ENCODE results near the gene TULP4. TPM values are rescaled to one million over a fixed set of nuclear protein-coding genes. Genes with fewer than 3 reads are reported as not detected.

The TULP4 gene
- total RNA-seq, 2 donors from 2014 or later, result 140 to 199 TPM

DNA sequence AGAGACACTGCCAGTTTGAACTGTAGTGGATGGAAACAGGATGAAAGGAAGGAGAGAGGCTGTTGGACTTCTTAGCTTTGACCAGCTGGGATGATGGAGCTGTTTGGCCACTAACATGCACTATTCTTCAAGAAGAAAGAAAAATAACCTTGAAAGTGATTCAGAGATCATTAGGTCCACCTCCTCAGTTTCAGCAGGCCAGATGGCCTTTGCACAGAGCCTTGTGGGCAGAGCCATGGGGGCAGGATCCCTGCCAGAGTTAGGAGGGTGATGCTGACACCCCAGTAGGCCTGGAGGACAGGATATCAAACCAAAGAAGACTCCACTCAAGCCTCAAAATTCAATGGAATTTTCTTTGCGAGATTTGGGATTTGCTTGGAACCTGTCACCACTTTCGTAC is 173.2 kb downstream of the TULP4 start:
- Histone ChIP-seq H3K27ac (no peak overlapping the region), H3K4me1 (no peaks in the 10 kb centered on the region), H3K27me3 (no peaks in the 10 kb centered on the region), H3K9me3 (no peaks in the 10 kb centered on the region), H3K36me3 (peaks cover 13% of the 10 kb centered on the region), H3K4me3 (no peak overlapping the region)
- DNase-seq (ENCODE audit: low spot score), result no peak
- no peak for TF ChIP-seq CTCF (IDR thresholded peaks at IDR 0.05)

GRCh38 chr6:158487495-158487894 is 175.2 kb downstream of the TULP4 start:
- Histone ChIP-seq H3K9me3 (no peaks in the 10 kb centered on the region), H3K4me3 (no peak overlapping the region), H3K36me3 (no peaks in the 10 kb centered on the region), H3K27me3 (no peaks in the 10 kb centered on the region), H3K27ac (no peak overlapping the region), H3K4me1 (no peaks in the 10 kb centered on the region)
- no peak for DNase-seq (ENCODE audit: low spot score)
- no peak for TF ChIP-seq CTCF (IDR thresholded peaks at IDR 0.05)

DNA sequence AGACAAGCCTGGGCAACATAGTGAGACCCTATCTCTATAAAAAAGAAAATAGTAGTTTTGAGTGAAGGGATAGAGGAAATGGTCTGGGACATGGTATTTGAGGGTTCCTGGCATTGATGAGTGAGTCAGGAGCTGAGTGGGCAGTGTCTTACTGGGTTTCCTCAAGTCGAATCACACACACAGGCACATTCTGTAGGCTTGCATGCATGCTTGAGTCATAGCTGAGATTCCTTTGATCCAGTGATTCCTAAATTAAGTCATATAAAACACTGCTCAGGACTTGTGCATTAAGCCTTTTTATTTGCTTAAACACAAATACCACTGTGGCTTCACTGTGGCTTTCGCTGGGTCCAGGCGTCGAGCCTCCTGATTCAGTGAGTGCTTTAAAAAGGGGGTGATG is 175.8 kb downstream of the TULP4 start:
- no peak for TF ChIP-seq CTCF (IDR thresholded peaks at IDR 0.05)
- Histone ChIP-seq H3K9me3 (no peaks in the 10 kb centered on the region), H3K36me3 (no peaks in the 10 kb centered on the region)

DNA sequence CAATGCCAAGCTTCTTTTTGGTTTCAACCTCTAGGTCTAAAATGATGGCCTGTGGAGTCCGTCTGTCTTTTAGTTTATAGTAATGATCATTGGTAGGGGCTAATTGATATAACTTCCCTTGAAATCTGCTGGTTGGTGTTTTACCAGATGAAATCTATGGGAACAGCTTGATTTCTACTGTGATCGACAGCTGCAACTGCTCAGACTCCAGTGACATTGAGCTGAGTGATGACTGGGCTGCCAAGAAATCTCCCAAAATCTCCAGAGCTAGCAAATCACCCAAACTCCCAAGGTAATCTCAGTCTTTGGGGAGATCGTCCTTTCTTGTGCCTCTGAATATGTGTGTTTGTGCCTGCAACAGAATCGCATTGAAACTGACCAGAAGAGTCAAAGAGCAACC is 177.2 kb downstream of the TULP4 start:
- no peak for TF ChIP-seq CTCF (IDR thresholded peaks at IDR 0.05)
- Histone ChIP-seq H3K4me1 (no peaks in the 10 kb centered on the region), H3K36me3 (peaks cover 7% of the 10 kb centered on the region), H3K4me3 (no peak overlapping the region), H3K9me3 (no peaks in the 10 kb centered on the region), H3K27me3 (no peaks in the 10 kb centered on the region), H3K27ac (no peak overlapping the region)
- DNase-seq (ENCODE audit: low spot score), result no peak

More for the DNA sequence above, 175.8 kb downstream of the TULP4 start:
- no peak overlapping the region for H3K4me3 ChIP-seq
- no peaks in the 10 kb centered on the region for H3K4me1 ChIP-seq
- no peak for DNase-seq (ENCODE audit: low spot score)
- H3K27ac ChIP-seq, result no peak overlapping the region
- H3K27me3 ChIP-seq, result no peaks in the 10 kb centered on the region

DNA sequence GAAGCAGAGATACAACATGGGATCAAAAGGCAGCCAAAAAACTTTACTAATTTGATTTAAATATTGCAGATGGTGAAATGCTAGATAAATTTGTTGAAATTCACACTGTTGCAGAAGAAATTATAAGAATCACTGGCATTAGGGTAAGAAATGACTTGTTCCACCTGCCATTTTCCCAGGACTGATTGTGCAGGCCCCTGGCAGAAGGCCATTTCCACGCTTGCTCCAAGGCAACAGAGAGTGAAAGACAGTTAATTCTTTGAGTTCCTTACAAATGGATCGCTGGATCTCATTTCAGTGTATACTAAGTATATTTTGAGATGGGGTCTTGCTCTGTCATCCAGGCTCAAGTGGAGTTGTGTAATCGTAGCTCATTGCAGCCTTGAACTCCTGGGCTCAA is 180.6 kb downstream of the TULP4 start:
- Histone ChIP-seq H3K4me3 (no peak overlapping the region), H3K4me1 (no peaks in the 10 kb centered on the region), H3K27ac (no peak overlapping the region), H3K36me3 (peaks cover 7% of the 10 kb centered on the region), H3K9me3 (no peaks in the 10 kb centered on the region), H3K27me3 (no peaks in the 10 kb centered on the region)
- no peak for TF ChIP-seq CTCF (IDR thresholded peaks at IDR 0.05)
- no peak for DNase-seq (ENCODE audit: low spot score)

DNA sequence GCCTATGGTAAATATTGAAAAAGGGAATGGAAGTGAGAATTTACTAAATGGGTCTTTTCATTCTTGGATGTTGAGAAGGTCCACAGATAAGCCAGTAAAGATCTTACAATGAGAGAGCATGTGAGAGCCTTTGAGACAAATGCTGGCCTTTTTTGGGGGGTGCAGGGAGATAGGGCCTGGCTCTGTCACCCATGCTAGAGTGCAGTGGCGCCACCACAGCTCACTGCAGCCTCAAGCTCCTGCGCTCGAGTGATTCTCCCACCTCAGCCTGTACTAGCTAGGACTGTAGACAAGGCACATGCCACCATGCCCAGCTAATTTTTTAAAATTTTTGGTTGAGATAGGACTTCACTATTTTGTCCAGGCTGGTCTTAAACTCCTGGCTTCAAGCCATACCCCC is 184.4 kb downstream of the TULP4 start:
- H3K36me3 ChIP-seq, result peaks cover 25% of the 10 kb centered on the region
- no peak overlapping the region for H3K4me3 ChIP-seq
- DNase-seq (ENCODE audit: low spot score), result no peak
- no peak overlapping the region for H3K27ac ChIP-seq
- TF ChIP-seq CTCF (IDR thresholded peaks at IDR 0.05), result no peak
- no peaks in the 10 kb centered on the region for H3K27me3 ChIP-seq
- H3K4me1 ChIP-seq, result no peaks in the 10 kb centered on the region
- H3K9me3 ChIP-seq, result no peaks in the 10 kb centered on the region

Measured in right atrium auricular region (tissue), 2 donors.